ENCODE data around the gene AGMO.

Gene AGMO

GRCh38 chr7:15494711-15495110 is 67.1 kb downstream of the AGMO start:
- DNase-seq, result no peak

- DNase-seq, result no peak
Observed at GRCh38 chr7:15491361-15491760, 70.5 kb downstream of the AGMO start.

GRCh38 chr7:15490291-15490690 is 71.5 kb downstream of the AGMO start:
- no peak for DNase-seq

DNA sequence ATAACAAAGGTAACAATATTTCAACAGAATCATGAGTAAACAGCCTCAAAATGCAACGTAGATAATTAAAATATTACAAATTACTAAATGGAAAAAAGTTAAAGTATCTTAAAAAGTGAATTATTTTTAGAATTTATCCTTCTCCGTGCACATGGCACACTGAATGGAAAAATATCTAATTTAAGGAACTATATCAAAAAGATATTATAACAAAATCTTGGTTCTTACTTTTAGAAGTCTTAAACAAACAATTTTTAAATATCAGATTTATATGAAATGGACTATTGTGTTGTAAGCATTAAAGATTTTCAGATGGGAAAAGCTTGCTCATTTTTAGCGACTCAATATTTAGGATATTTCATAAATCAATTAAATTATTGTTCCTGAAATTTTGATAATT is 72.0 kb downstream of the AGMO start:
- DNase-seq, result no peak

- DNase-seq, result no peak
Observed at GRCh38 chr7:15489383-15489782, 72.4 kb downstream of the AGMO start.

DNA sequence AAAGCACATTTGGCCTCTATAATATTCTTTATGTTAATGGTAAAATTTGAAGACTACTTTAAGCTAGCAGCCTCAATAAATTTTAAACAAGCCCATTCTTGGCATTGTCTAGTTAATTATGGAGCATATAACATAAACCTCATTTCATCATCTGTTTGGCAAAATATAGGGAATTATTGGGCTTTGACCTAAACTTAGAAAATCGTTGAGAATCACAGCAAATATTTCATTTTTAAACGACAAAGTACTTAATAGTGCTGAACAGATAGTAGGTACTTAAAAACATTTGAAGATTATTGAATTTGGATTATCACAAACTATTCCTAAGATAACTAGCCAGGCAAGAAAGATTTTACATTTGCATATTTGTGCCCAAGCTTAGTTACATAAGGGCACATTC is 73.4 kb downstream of the AGMO start:
- DNase-seq, result no peak

- no peak for DNase-seq
Observed at GRCh38 chr7:15487896-15488295, 73.9 kb downstream of the AGMO start.

- no peak for DNase-seq
Observed at GRCh38 chr7:15485998-15486397, 75.8 kb downstream of the AGMO start.

GRCh38 chr7:15485431-15485830 is 76.4 kb downstream of the AGMO start:
- DNase-seq, result no peak

- no peak for DNase-seq
Observed at GRCh38 chr7:15481132-15481531, 80.7 kb downstream of the AGMO start.

GRCh38 chr7:15478401-15478800 is 83.4 kb downstream of the AGMO start:
- DNase-seq, result no peak

DNA sequence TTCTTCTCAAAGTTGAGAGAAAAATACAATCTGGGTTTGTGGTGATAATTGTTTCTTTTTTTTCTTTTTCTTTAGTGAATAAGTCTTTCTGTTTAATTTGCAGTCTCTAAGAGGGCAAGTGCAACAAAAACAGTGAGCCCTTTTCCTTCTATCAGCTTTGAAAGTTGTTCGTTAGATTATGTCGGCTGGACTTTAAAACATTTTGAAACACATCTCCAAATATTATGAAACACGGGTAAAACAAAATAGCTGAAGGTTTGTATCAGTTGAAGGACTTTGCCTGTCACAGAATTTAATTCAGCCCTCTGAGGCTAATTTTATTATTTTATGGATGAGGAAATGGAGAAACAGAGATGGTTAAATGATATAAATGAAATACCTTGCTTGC is 85.3 kb downstream of the AGMO start:
- no peak for DNase-seq

GRCh38 chr7:15475808-15476530 is 85.8 kb downstream of the AGMO start:
- DNase-seq, result no peak

DNA sequence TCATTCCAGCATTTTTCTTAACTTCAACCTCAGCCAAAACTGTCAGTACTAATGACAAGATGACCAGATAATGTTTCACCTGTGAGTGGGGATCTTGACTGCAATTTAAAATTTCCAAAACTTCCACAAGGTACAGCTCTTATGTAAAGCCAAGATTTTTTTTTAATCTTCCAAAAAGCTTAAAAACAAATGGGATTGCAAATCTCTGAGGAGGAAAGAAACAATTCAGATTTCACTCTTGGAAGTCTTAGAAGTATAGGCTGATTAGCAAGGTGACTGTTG is 90.2 kb downstream of the AGMO start:
- DNase-seq, result no peak

- DNase-seq, result no peak
Observed at GRCh38 chr7:15470825-15471668, 90.8 kb downstream of the AGMO start.

GRCh38 chr7:15464667-15465121 is 97.1 kb downstream of the AGMO start:
- no peak for DNase-seq

- DNase-seq, result no peak
Observed at GRCh38 chr7:15463801-15464666, 97.8 kb downstream of the AGMO start.

DNA sequence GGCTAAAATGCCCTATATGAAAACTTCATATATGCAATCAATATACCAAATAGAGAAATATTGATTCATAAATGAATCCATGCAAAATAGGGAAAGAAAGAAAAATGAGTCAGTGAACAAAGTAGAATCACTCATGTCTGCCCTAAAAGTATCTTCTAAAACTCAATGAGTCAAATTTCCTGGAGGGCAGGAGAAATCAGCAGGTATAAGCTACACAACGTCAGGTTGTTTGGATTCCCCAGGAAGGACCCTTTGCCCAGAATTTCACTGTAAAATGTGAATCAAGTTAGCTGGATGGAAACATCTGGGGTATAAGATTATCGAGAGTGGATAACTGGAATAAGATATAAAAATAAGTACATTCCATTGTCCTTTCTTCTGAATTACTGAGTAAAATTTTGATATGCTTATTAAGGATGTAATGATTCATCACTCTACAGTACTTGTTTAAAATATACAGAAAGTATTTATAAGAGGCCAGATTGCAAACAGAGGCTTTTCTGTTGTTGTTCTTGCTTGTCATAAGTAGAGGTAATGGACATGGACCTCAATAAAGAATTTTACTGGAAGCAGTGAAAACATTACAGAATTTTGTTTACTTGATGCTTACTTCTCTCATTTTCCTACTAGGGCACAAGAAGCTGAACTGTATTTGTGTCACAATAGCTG is 99.0 kb downstream of the AGMO start:
- no peak for DNase-seq

DNA sequence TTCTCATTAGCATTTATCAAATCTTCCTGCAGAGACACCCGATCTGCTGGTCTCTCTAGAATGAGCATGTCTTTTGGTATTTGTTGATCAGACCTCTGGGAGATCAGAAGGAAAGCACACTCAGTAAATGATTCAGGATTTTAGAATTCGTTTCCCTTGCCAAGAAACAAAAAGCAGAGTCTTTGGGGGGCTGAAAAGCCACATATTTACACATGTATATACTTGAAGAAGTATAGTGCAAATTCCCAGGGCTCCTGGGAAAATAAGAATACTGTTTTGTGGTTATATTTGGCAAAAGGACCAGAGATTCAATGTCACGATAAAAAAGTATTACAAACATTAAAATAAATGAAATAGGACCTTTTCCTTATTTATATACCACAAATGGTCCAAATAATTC is 100.2 kb downstream of the AGMO start:
- no peak for DNase-seq

DNA sequence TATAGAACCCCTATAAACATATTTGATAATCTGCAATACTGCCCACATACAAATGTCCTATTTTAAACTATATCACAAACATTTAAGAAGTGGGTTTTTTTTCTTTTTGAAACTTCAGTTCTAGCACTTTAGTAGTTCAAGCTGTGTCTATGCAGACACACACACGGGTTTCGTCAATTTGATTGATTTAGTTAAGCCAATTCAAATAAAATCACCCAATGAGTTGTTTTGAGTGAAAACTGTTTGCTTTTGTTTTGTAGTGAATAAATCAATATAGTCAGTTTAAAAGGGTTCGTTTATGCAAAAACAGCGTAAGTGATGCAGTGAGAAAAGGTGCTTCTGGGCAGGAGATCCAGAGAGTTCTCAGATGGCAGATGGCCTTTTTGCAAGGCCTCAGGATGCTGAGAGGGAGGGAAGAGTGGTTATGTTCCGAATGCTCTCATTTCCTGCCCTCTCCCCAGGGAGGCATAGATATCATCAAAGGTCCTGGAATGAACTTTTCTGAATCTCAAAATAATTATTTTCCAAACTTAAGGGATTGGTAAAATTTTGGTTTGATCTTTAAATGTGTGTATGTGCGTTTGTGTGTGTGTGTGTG is 102.7 kb downstream of the AGMO start:
- no peak for DNase-seq

- no peak for DNase-seq
Observed at GRCh38 chr7:15457990-15458955, 103.5 kb downstream of the AGMO start.

Measured in stimulated activated CD4-positive, alpha-beta T cell treated with anti-CD3 and anti-CD28 coated beads, Interleukin-4, amount 100 ng/mL, for 4 hours (primary cell).